Ureter (tissue), 1 donor: ENCODE data around the gene OLFM4. TPM values are rescaled to one million over a fixed set of nuclear protein-coding genes. Genes with fewer than 3 reads are reported as not detected.

ENCODE experiments used
- DNase-seq: peaks from one replicate; pipeline ENCODE4 v3.0.0-alpha.2; 2020; ENCODE audit warnings: low spot score
- total RNA-seq: library from RNA; stranded (reverse); gene quantifications from one replicate; pipeline ENCODE4 v1.2.4, GENCODE V29; 2023
- donor health status: DM: yes; HTN: yes; CAD: no.

OLFM4 gene
- total RNA-seq, 1 donor from 2014 or later = 0.47 TPM

- no peak for DNase-seq
Measured at GRCh38 chr13:53068585-53069520, 40.2 kb downstream of the OLFM4 start.

DNA sequence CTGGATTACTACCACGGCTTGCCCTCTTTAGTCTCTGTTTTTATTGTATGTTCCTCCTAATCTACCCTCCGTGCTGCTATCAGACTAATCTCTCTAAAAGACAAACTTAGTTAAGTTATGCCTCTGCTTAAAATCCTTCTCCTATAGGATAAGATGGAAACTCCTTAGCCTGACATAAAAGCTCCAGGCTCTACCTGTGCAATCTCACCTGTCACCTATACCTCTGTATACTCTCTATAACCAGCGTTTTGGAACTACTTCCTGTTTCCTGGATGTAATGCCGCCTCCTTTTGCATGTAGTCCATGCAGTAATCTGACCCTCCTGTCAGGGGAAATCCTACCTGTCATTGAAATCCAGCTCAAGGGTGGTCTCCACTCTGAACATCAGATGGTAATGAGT is 41.2 kb downstream of the OLFM4 start:
- no peak for DNase-seq

- no peak for DNase-seq
Measured at GRCh38 chr13:53073711-53074110, 45.1 kb downstream of the OLFM4 start.

GRCh38 chr13:53074114-53074513 is 45.5 kb downstream of the OLFM4 start:
- DNase-seq = no peak

GRCh38 chr13:53075356-53076041 is 46.9 kb downstream of the OLFM4 start:
- no peak for DNase-seq

DNA sequence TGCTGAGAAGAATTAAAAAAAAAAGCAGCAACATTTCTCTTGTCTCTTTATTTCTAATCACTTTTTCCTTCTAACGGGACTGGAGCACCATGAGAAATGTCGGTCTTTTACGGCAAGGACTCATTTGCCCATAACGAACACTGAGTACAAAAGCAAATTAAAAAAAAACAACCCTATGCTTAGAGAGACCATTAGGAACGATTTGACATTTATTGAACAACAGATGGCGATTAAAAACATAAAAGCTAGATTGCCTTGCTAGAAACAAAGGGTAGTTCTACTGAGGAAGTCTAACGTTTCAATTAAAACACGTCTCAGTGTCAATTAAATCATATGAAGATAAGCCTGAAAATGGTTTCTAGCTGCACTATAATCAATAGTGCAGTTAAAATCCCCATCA is 51.1 kb downstream of the OLFM4 start:
- no peak for DNase-seq

GRCh38 chr13:53088871-53089270 is 60.3 kb downstream of the OLFM4 start:
- DNase-seq = no peak

GRCh38 chr13:53089951-53090350 is 61.3 kb downstream of the OLFM4 start:
- no peak for DNase-seq

DNA sequence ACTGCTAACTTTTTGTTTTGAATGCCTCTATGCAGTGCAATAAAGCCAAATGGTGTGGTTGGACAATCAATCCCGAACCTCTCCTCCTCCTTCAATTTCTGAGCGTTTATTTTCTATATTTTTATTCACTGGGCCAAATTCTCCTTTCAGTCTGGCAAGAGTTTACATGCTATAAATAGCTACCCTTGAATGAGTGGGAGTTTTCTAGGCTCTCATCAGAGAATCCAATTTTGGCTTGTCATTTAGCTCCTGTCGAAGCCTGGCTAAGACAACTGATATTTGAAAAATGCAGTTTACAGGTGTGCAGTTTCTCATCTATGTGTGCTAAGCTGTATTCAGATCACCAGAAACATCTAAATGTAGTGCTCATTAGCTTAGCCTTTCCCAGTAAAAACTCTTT is 61.8 kb downstream of the OLFM4 start:
- no peak for DNase-seq

GRCh38 chr13:53092931-53093330 is 64.3 kb downstream of the OLFM4 start:
- no peak for DNase-seq

DNA sequence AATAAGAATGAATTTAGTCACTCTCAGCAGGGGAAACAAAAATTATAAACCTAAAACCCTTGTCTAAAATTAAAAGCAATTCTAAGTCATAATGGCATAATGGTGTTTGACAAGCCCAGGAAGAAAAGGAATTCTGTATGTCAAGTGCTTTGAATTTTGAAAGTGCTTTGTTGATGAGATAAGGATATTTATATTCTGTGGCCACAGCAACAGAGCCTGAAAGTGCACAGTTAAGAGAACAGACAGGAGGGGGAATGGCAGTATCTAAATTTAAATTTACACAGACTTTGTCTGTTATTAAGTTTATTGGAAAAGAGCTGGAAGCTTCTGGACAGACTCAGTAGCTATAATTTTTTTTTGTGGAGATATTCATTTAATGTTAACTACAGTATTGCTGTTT is 69.8 kb downstream of the OLFM4 start:
- no peak for DNase-seq

DNA sequence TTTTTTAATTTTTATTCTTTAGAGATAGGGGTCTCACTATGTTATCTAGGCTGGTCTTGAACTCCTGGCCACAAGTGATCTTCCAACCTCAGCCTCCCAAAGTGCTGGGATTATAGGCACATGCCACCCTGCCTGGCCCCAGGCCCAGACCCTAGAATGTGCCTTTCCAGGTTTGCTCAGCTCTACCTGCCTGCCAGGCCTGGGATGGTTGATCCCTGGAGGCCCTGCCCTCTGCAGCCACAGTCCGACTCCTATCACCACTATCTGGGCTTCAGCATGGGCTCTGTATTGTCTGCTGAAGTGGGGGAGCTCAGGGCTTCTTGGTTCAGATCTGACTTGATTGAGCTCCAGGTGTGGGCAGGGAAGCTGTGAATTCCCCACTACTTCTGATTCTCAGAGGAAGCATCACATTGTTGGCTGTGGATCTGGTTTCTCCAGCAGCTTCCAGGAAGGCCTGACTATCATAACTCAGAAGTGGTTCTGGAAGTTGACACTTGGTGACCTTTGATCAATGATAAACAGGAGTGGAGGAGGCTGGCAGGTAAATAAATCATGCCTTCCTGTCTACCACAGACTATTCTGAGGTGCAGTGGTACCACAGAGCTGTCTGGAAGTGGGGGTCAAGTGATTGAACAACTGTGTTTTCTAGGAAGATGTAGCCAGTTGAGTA is 71.9 kb downstream of the OLFM4 start:
- no peak for DNase-seq

Other genes starting within 250 kb of the OLFM4 start
- not detected for gene PCDH8, start 180.2 kb upstream of the OLFM4 start, total RNA-seq